GM21367 (cell line): ENCODE measurements around the gene TESK2.
"Not testable (repeated sequence)": the region's sequence is repeated elsewhere in the genome, so short reads cannot be mapped to it uniquely, and the experiment has no call there.

Experiments used
- ATAC-seq: cut with Tn5 transposase; IDR thresholded peaks from one replicate; pipeline ENCODE4 v1.9.1; 2021; ENCODE audit not compliant: unreplicated experiment

TESK2 gene

GRCh38 chr1:45381243-45381642 is 109.7 kb downstream of the TESK2 start:
- no peak for ATAC-seq

GRCh38 chr1:45380730-45381129 is 110.2 kb downstream of the TESK2 start:
- ATAC-seq: no peak

GRCh38 chr1:45380125-45380524 is 110.8 kb downstream of the TESK2 start:
- no peak for ATAC-seq

- no peak for ATAC-seq
Observed at GRCh38 chr1:45379524-45379923, 111.4 kb downstream of the TESK2 start.

DNA sequence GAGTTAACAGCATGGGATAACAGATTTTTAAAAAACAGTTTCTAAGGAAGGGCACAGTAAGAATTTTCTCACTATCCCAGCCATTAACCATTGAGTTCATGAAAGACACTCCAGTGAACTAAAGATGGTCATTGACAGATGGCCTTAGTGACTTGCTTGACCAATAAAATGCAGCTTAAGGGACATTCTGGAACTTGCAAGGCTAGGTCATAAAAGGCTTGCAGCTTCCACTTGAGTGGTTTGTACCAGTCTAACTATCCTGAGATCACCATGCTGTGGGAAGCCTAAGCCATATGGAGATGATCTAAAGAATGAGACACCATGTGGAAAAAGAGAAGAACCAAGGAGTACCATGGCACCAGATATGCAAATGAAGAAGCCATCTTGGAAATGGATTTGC is 112.8 kb downstream of the TESK2 start:
- ATAC-seq: no peak

DNA sequence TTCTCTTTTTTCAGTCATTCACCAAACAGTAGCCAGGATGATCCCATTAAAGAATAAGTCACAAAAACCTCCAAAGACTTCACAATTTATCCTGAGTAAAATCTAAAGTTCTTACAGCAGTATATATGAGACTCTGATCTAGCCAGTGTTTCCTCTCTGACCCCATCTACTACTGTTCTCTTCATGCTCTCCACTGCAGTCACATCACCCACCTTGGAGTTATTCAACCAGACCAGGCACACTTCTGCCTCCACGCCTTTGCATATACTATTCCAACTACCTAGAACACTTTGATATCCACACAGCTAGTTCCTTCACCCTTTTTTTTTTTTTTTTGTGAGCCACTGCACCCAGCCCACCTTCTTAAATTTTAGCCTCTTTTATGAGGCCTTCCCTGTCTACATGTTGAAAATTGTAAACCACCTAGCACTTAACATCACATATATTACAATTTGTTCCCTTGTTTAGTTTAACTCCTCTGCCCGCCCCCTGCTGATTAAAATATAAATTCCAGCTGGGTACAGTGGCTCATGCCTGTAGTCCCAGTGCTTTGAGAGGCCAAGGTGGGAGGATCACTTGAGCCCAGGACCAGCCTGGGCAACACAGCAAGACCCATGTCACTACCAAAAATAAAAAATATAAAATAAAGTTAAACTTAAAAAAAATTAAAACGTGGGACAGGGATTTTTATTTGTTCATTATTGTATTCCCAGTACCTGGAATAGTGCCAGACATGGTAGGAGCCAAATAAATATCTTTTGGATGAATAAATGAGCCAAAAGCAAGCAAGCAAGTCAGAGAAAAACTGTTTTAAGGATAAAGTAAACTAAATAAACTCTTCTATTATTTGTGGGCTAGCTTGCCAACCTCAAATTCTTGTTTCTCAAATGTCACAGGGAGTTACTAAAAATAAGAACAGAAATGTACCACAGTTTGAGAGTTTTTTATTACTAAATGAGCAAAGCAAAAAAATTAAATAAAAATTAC is 115.6 kb downstream of the TESK2 start:
- no peak for ATAC-seq

DNA sequence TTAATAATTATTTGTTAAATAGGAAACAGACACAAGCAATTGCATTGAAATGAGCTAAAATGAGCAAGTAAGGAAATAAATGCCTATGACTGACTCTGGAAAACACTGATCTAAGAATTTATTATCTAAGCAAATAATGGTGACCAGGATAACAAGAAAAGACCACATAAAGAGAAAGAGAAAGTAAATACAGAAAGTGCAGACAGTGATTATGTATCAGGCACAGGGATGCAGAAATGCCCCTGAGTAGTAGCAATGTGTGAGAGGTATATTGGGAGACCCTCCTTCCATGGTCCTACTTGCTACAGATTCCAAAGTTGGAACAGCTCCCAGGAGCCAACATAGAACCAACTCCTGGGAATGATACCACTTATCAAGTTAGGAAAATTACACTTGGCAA is 117.4 kb downstream of the TESK2 start:
- no peak for ATAC-seq

DNA sequence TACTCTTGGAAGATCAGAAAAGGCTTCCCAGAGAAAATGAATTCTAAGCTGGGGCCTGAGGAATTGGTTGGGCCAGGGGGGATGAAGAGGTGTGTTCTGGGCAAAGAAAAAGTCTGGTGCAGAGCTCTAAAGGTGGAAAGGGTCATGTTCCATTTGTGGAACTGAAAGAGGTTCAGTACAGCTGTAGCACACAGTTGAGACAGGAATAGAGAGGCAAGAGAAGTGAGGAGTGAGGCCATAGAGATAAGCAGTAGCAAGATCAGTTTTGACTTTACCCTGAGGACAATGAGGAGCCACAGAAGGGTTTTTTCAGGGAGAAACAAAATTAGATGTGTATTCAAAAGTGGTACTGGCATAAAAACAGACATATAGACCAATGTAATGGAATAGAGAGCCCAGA is 120.4 kb downstream of the TESK2 start:
- peak; percentile 58 for ATAC-seq

DNA sequence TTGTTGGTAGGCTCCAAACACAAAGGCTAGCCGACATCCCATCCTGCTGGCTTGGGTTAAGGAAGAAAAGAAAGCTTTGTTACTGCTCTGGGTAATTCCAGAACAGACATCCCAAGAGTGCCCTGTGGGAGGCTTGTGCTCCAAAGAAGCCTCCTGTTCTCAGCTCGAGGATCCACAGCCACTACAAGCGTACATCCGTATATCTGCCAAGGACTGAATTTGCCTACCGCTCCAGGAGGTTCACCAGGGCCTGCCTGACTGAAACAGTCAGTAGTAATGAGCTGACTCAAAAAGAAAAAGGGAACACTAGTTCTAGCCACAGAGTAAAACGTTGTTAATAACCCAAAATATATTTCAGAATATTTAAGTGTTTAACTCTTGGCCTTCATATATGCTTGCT is 125.9 kb downstream of the TESK2 start:
- ATAC-seq: no peak

DNA sequence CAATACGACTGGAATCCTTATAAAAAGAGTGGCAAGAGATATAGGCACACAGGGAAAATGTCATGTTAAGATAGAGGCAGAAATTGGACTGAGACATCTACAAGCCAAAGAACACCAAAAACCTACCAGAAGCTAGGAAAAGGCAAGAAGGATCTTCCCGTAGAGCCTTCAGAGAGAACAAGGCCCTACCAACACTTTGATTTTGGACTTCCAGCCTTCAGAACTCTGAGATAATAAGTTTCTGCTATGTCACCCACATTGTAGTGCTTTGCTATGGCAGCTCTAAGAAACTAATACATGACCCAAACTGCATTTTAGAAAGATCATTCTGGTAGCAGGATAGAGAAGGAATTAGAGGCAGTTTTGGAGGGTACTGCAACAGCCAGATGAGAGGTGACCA is 126.7 kb downstream of the TESK2 start:
- ATAC-seq: no peak

- not testable (repeated sequence) for ATAC-seq
Observed at GRCh38 chr1:45360981-45361380, 130.0 kb downstream of the TESK2 start.

- no peak for ATAC-seq
Observed at GRCh38 chr1:45359882-45360513, 131.0 kb downstream of the TESK2 start.

DNA sequence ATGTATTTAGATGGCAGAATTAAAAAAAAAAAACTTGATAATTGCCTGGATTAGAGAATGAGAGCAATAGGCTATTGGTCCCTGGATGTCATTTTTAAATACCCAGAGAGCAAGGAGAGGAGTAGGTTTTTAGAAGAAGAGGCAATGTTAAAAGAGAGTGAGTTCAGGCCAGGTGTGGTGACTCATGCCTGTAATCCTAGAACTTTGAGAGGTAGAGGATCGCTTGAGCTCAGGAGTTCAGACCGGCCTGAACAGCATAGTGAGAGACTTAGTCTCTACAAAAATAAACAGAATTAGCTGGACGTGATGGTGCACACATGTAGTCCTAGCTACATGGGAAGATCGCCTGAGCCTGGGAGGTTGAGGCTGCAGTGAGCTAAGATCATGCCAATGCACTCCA is 134.8 kb downstream of the TESK2 start:
- no peak for ATAC-seq

GRCh38 chr1:45355683-45356082 is 135.3 kb downstream of the TESK2 start:
- no peak for ATAC-seq

GRCh38 chr1:45354838-45355237 is 136.1 kb downstream of the TESK2 start:
- ATAC-seq: no peak

- no peak for ATAC-seq
Observed at GRCh38 chr1:45353685-45354084, 137.3 kb downstream of the TESK2 start.

- no peak for ATAC-seq
Observed at GRCh38 chr1:45351508-45351907, 139.5 kb downstream of the TESK2 start.

DNA sequence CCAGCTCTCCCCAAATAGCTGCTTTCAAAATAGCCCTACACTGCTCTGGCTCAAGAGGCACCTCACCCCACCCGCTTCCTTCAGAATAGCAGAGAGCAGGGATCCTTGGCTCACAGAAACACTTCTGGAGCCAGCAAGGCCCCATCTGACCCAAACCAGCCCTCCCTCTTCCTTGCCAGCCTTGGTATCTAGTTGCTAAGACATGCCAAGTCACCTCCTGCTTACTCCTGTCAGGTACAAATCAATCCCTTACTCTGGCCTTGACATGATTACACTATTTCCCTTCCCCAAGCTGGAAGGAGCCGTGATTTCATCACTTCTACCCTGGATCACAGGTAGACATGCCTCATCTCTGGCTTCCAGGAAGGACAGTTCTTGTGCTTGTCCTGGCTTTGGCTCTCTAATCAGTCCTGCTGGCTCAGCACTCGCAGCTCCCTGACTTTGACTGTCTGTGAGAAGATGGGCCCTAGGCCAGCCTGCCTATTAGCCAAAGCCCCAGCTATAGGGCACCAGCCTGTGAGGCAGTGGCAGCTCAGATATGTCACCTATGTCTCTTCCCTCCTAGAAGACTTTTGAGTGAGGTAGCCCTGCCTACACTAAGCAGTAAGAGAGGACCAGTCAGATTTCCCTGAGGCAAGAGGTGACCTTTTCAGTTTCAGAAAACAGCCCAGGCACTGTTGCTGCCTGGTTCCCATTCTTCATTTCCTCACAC is 141.8 kb downstream of the TESK2 start:
- no peak for ATAC-seq

DNA sequence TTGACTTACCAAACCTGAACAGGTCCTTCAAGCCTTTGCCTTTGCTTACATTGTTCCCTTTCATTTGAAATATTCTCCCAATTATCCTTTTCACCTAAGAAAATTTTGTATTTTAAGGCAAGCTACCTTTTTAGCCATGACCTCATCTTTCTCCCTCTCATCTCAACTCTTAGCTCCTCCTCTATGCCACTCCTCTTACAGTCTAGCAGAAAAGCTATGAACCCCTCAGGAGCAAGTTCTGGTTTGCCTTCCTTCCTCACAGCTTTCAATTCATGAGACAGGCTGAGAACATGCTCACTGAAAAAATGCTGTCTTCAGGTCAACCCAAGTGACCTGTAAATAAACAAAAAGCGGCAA is 142.4 kb downstream of the TESK2 start:
- no peak for ATAC-seq

GRCh38 chr1:45348020-45348419 is 142.9 kb downstream of the TESK2 start:
- no peak for ATAC-seq

DNA sequence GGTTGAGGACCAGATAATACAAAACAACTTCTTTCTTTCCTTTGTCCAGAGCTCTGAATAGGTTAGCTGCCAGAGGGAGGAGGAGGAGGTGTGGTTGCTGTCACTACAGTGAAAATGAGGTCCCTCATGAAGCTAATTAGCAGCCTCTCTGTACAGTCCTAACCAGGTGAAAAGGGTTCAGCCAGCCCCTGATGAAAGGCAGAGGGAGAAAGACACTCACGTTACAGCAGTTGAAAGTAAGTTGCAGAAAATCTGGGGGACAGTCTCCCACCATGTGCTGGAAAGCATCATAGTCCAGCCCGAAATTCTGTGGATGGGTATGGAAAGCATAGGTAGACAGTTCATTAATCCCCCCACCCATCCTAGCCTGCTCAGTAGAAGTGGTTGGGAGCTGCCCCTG is 144.5 kb downstream of the TESK2 start:
- ATAC-seq: no peak

DNA sequence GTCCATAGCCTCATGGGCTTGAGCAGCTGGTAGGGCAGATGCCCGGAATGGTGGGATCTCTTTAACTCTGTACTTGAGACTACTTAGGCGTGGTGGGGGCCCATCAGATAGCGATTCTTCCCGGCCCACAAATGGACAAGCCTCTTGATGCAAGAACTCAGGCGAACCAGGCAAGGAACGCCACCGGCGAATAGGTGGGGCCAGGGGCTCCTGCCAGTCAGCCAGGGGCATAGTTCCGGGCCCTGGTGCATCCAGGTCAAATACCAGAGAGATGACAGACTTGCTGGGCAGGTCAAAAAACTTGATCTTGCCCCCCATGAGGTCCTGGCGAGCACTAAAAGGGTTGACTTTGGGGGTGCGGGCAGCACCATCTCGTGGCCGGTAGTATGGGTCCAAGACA is 145.9 kb downstream of the TESK2 start:
- ATAC-seq: no peak
